Measurements from ENCODE around the gene UBAP1.
"Not testable (repeated sequence)": the region's sequence is repeated elsewhere in the genome, so short reads cannot be mapped to it uniquely, and the experiment has no call there.

UBAP1 gene

GRCh38 chr9:34242830-34243229 is 64.0 kb downstream of the UBAP1 start:
- no peak overlapping the region for H3K27ac ChIP-seq
- no peaks in the 10 kb centered on the region for H3K9me3 ChIP-seq (ENCODE audit: severe bottlenecking)
- no peaks in the 10 kb centered on the region for H3K27me3 ChIP-seq (ENCODE audit: insufficient read depth, low read depth, severe bottlenecking)
- no peak for DNase-seq
- TF ChIP-seq, protein P1, sequence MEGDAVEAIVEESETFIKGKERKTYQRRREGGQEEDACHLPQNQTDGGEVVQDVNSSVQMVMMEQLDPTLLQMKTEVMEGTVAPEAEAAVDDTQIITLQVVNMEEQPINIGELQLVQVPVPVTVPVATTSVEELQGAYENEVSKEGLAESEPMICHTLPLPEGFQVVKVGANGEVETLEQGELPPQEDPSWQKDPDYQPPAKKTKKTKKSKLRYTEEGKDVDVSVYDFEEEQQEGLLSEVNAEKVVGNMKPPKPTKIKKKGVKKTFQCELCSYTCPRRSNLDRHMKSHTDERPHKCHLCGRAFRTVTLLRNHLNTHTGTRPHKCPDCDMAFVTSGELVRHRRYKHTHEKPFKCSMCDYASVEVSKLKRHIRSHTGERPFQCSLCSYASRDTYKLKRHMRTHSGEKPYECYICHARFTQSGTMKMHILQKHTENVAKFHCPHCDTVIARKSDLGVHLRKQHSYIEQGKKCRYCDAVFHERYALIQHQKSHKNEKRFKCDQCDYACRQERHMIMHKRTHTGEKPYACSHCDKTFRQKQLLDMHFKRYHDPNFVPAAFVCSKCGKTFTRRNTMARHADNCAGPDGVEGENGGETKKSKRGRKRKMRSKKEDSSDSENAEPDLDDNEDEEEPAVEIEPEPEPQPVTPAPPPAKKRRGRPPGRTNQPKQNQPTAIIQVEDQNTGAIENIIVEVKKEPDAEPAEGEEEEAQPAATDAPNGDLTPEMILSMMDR (IDR thresholded peaks at IDR 0.05; ENCODE audit: low read depth, low read length) = no peak
- H3K4me3 ChIP-seq (ENCODE audit: low read depth, low read length) = no peak overlapping the region
- peaks cover 70% of the 10 kb centered on the region for H3K36me3 ChIP-seq

GRCh38 chr9:34245212-34245611 is 66.4 kb downstream of the UBAP1 start:
- H3K27me3 ChIP-seq (ENCODE audit: insufficient read depth, low read depth, severe bottlenecking); H3K9me3 ChIP-seq (ENCODE audit: severe bottlenecking); H3K4me3 ChIP-seq (ENCODE audit: low read depth, low read length); DNase-seq; H3K27ac ChIP-seq: not testable (repeated sequence)
- H3K36me3 ChIP-seq = peaks cover 77% of the 10 kb centered on the region

GRCh38 chr9:34246453-34246852 is 67.6 kb downstream of the UBAP1 start:
- Histone ChIP-seq H3K36me3 (peaks cover 79% of the 10 kb centered on the region), H3K27ac (no peak overlapping the region), H3K27me3 (ENCODE audit: insufficient read depth, low read depth, severe bottlenecking) (no peaks in the 10 kb centered on the region), H3K4me3 (ENCODE audit: low read depth, low read length) (no peak overlapping the region), H3K9me3 (ENCODE audit: severe bottlenecking) (no peaks in the 10 kb centered on the region)
- DNase-seq = no peak
- TF ChIP-seq, protein P1 (IDR thresholded peaks at IDR 0.05; ENCODE audit: low read depth, low read length) = no peak

DNA sequence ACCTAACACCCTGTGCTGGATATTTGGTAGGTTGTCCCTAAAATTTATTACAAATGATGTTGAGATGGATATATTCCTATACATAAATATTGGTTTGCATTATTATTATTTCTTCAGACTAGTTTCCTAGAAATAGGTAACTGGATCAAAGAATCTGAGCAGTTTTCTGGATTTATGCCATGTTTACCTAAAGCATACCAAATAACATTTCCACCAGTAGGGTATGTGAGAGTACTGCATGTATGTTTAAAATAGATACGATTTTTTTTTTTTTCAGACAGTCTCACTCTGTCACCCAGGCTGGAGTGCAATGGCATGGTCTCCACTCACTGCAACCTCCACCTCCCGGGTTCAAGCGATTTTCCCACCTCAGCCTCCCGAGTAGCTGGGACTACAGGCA is 68.9 kb downstream of the UBAP1 start:
- H3K36me3 ChIP-seq = peaks cover 79% of the 10 kb centered on the region
- not testable (repeated sequence) for H3K9me3 ChIP-seq (ENCODE audit: severe bottlenecking); H3K27ac ChIP-seq; DNase-seq; H3K4me3 ChIP-seq (ENCODE audit: low read depth, low read length); H3K27me3 ChIP-seq (ENCODE audit: insufficient read depth, low read depth, severe bottlenecking)

DNA sequence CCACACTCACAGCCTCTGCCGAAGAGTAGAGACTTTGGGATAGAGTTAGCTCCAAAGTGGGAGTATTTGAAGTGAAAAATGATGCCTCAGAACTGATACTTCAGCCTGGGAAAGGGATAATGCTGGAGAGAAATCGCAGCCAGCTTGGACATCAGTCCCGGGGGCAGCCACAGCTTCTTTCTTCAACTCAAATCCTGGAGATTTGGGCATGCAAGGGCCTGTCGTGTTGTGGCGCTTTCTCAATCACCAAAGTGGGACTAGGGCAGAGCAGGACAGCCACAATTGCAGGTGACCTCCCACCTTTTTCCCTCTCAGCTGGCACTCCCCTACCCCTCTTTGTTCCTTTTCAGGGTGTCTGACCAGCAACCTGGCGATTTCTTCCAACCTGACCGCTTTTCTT is 70.4 kb downstream of the UBAP1 start:
- Histone ChIP-seq H3K36me3 (peaks cover 83% of the 10 kb centered on the region), H3K27ac (no peak overlapping the region), H3K27me3 (ENCODE audit: insufficient read depth, low read depth, severe bottlenecking) (no peaks in the 10 kb centered on the region), H3K9me3 (ENCODE audit: severe bottlenecking) (no peaks in the 10 kb centered on the region), H3K4me3 (ENCODE audit: low read depth, low read length) (no peak overlapping the region)
- TF ChIP-seq, protein P1 (IDR thresholded peaks at IDR 0.05; ENCODE audit: low read depth, low read length) = no peak
- DNase-seq = no peak

DNA sequence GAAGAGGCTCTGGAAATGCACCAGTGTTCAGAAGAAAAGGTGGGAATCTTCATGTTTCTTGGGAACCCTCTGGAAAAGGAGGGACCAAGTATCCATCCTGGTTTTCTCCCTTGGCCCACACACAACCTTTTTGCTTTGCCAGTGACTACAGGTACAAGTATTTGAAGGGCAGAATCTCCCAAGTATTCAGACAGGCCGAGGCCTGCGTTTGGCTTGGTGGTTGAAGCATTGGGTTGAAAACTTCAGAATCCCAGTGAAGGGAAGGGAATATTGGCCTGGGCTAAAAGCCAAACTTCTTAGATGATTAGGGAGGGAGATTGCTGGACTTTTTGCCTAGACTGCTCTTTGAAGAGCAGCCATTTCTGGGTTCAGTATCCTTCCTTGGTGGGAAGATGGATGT is 71.9 kb downstream of the UBAP1 start:
- Histone ChIP-seq H3K36me3 (peaks cover 97% of the 10 kb centered on the region), H3K9me3 (ENCODE audit: severe bottlenecking) (no peaks in the 10 kb centered on the region), H3K27ac (no peak overlapping the region), H3K27me3 (ENCODE audit: insufficient read depth, low read depth, severe bottlenecking) (no peaks in the 10 kb centered on the region), H3K4me3 (ENCODE audit: low read depth, low read length) (no peak overlapping the region)
- TF ChIP-seq, protein P1 (IDR thresholded peaks at IDR 0.05; ENCODE audit: low read depth, low read length) = no peak
- no peak for DNase-seq

DNA sequence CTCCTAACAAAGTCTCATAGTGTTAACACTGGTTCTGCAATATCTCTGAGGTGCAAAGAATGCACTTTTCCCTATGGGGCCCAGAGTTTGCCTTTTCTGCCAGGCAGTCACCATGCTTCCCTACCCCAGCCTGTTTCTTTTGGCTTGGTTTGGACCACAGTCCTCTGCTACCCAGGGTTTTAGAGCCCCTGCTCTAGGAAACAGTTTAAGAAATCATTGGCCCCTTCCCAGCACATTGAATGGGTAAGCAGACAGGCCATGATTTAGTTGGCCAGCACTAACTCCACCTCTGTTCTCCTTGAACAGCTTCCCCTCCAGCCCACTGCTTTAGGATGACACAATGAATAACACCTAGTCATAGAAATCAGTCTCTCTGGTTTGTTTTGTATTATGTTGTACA is 73.2 kb downstream of the UBAP1 start:
- Histone ChIP-seq H3K27me3 (ENCODE audit: insufficient read depth, low read depth, severe bottlenecking) (no peaks in the 10 kb centered on the region), H3K27ac (no peak overlapping the region), H3K4me3 (ENCODE audit: low read depth, low read length) (no peak overlapping the region), H3K9me3 (ENCODE audit: severe bottlenecking) (no peaks in the 10 kb centered on the region), H3K36me3 (peaks cover 96% of the 10 kb centered on the region)
- TF ChIP-seq, protein P1 (IDR thresholded peaks at IDR 0.05; ENCODE audit: low read depth, low read length) = no peak
- no peak for DNase-seq
